Spleen (tissue), 11 donors: Measurements from ENCODE around the gene FDXR. TPM values are rescaled to one million over a fixed set of nuclear protein-coding genes. Genes with fewer than 3 reads are reported as not detected.

Experiments
- DNase-seq: peaks from one replicate; pipeline ENCODE4 v3.0.0-alpha.2; 2020
- H3K27ac ChIP-seq, 8 donors: fragments of 200-600 bp; sonication (generic) in 7 of 8; 1 replicate in 4 of 8; 2 replicates in 4 of 8; pipeline versions ENCODE4 v1.5.0 to v1.8.0; 2016 to 2021; ENCODE audit warnings: inconsistent platforms in 4 of 8, mild to moderate bottlenecking in 4 of 8, moderate library complexity in 1 of 8
- H3K27me3 ChIP-seq, 7 donors: fragments of 200-600 bp; sonication (generic) in 6 of 7; replicated peaks in 1 of 7; 1 replicate in 4 of 7; 2 replicates in 3 of 7; pipeline versions ENCODE4 v1.5.0 to v1.8.0; 2016 to 2021; ENCODE audit warnings: inconsistent platforms in 3 of 7, mild to moderate bottlenecking in 1 of 7
- H3K36me3 ChIP-seq, 6 donors: fragments of 200-600 bp; sonication (generic) in 5 of 6; 1 replicate in 4 of 6; 2 replicates in 2 of 6; pipeline versions ENCODE4 v1.5.0 to v1.8.0; 2016 to 2021; ENCODE audit warnings: inconsistent platforms in 2 of 6
- H3K4me1 ChIP-seq, 6 donors: fragments of 200-600 bp; sonication (generic) in 5 of 6; 1 replicate in 3 of 6; 2 replicates in 3 of 6; pipeline versions ENCODE4 v1.5.0 to v1.8.0; 2016 to 2021; ENCODE audit warnings: inconsistent platforms in 3 of 6
- H3K4me3 ChIP-seq, 8 donors: fragments of 200-600 bp; sonication (generic) in 7 of 8; 1 replicate in 4 of 8; 2 replicates in 4 of 8; pipeline versions ENCODE4 v1.5.0 to v1.8.0; 2016 to 2021; ENCODE audit warnings: inconsistent platforms in 4 of 8, mild to moderate bottlenecking in 4 of 8, moderate library complexity in 2 of 8
- H3K9me3 ChIP-seq, 8 donors: fragments of 200-600 bp; sonication (generic) in 7 of 8; 1 replicate in 4 of 8; 2 replicates in 4 of 8; pipeline versions ENCODE4 v1.5.0 to v1.8.0; 2016 to 2021; ENCODE audit warnings: inconsistent platforms in 4 of 8
- CTCF ChIP-seq, 11 experiments: fragments of 200-600 bp in 7 of 11; fragments of 450-650 bp in 4 of 11; sonication (generic) in 4 of 11; IDR thresholded peaks in 8 of 11; conservative IDR thresholded peaks in 3 of 11; 1 replicate in 7 of 11; 2 replicates in 4 of 11; pipeline versions ENCODE4 v1.4.0 to v1.8.0; 2016 to 2021; ENCODE audit warnings: antibody characterized with exemption in 11 of 11, inconsistent platforms in 4 of 11, mild to moderate bottlenecking in 1 of 11
- POLR2A ChIP-seq, 3 donors: fragments of 450-650 bp; IDR thresholded peaks; one replicate each; pipeline ENCODE4 v1.5.1; 2017; ENCODE audit warnings: antibody characterized with exemption in 3 of 3, mild to moderate bottlenecking in 1 of 3
- POLR2AphosphoS5 ChIP-seq, 3 donors: sonication (generic); formaldehyde crosslinking; IDR thresholded peaks; one replicate each; pipeline ENCODE4 v1.5.1; 2017; ENCODE audit warnings: antibody characterized with exemption in 3 of 3
- WGBS, 5 donors: extraction: QIAGEN DNeasy Blood & Tissue Kit in 3 of 5; methylation state at CpG; one replicate each; pipeline versions ENCODE4 v1.1.5 to v1.1.7; 2013 to 2018; 5-methylcytosine and 5-hydroxymethylcytosine counted together
- intact Hi-C: fragments of 100-400 bp; cut with DNase I; formaldehyde crosslinking; loops from one replicate; pipeline ENCODE4 v1.15.0; 2023; ENCODE audit warnings: low total_unique reads
- polyA plus RNA-seq, 3 donors: library from polyadenylated mRNA; stranded (reverse); fragments of 200-250 nt; gene quantifications; one replicate each; pipeline ENCODE4 v1.2.1, GENCODE V29; 2013
- total RNA-seq, 7 donors: library from RNA; depleted of rRNA in 3 of 7; stranded (reverse); fragments of >200 nt in 3 of 7; fragmentation: NEBNext Ultra II Directional in 4 of 7; extraction: Animal tissue kit (Norgen Biotek cat#: 25700) in 4 of 7; gene quantifications; one replicate each; pipeline versions ENCODE4 v1.1.0 to v1.2.1, GENCODE V29; 2016 to 2021
- donor health status: healthy with polysubstance abuse.
- donor health status: DM: no; HTN: no; CAD: no; lungs with moderate emphysema.
- donor health status: DM: no; HTN: no; CAD: no.
- donor health status: Bipolar disorder and iron deficiency.
- donor health status: healthy.
- donor health status: DM: no; HTN: no; CAD: no.
- donor health status: DM: yes; HTN: yes; CAD: no.

FDXR gene
- total and polyA plus RNA-seq, 10 donors = 13.6 to 114 (median 40.9) TPM

- peaks cover 0 to 98% (median 24%) of the 10 kb centered on the region in 6 donors for H3K36me3 ChIP-seq
- intact Hi-C loops = no loop called here
- H3K27me3 ChIP-seq = no peaks in the 10 kb centered on the region
- H3K4me3 ChIP-seq = no peak overlapping the region
- no peaks in the 10 kb centered on the region for H3K9me3 ChIP-seq
- no peak for DNase-seq
- H3K27ac ChIP-seq = no peak overlapping the region
- peaks cover 0 to 5% (median 0%) of the 10 kb centered on the region in 6 donors for H3K4me1 ChIP-seq
- 87 to 96% (median 92%) methylated on average over 13 to 15 of the region's 15 CpGs for WGBS, 5 donors
- TF ChIP-seq POLR2A (IDR thresholded peaks at IDR 0.05) (no peak), POLR2AphosphoS5 (IDR thresholded peaks at IDR 0.05) (no peak), CTCF (IDR thresholded peaks at IDR 0.05 in 8 of 11, conservative IDR thresholded peaks at IDR 0.05 in 3 of 11) (no peak)
Observed at GRCh38 chr17:74822335-74822938, 50.4 kb downstream of the FDXR start.

GRCh38 chr17:74821655-74822334 lies 51.0 kb downstream of the FDXR start:
- Histone ChIP-seq H3K27ac (no peak overlapping the region), H3K27me3 (no peaks in the 10 kb centered on the region), H3K36me3 (peaks cover 0 to 100% (median 24%) of the 10 kb centered on the region in 6 donors), H3K4me3 (no peak overlapping the region), H3K4me1 (peaks cover 0 to 5% (median 0%) of the 10 kb centered on the region in 6 donors), H3K9me3 (no peaks in the 10 kb centered on the region)
- 83 to 92% (median 86%) methylated on average over 13 of the region's 13 CpGs for WGBS, 5 donors
- intact Hi-C loops = no loop called here
- DNase-seq = no peak
- TF ChIP-seq POLR2AphosphoS5 (IDR thresholded peaks at IDR 0.05) = no peak
- TF ChIP-seq CTCF (IDR thresholded peaks at IDR 0.05 in 8 of 11, conservative IDR thresholded peaks at IDR 0.05 in 3 of 11) = no peak
- TF ChIP-seq POLR2A (IDR thresholded peaks at IDR 0.05) = no peak

GRCh38 chr17:74819801-74820436 lies 52.9 kb downstream of the FDXR start:
- H3K27ac ChIP-seq = no peak overlapping the region
- whole genome bisulfite sequencing, 5 donors = 91 to 98% (median 96%) methylated on average over 11 to 16 of the region's 16 CpGs
- H3K9me3 ChIP-seq = no peaks in the 10 kb centered on the region
- DNase-seq = no peak
- H3K27me3 ChIP-seq = no peaks in the 10 kb centered on the region
- H3K4me3 ChIP-seq = no peak overlapping the region
- H3K4me1 ChIP-seq = peaks cover 0 to 11% (median 0%) of the 10 kb centered on the region in 6 donors
- intact Hi-C loops = no loop called here
- peaks cover 0 to 92% (median 24%) of the 10 kb centered on the region in 6 donors for H3K36me3 ChIP-seq
- TF ChIP-seq CTCF (IDR thresholded peaks at IDR 0.05 in 8 of 11, conservative IDR thresholded peaks at IDR 0.05 in 3 of 11) (no peak), POLR2A (IDR thresholded peaks at IDR 0.05) (no peak), POLR2AphosphoS5 (IDR thresholded peaks at IDR 0.05) (no peak)
